Stimulated activated naive CD8-positive, alpha-beta T cell treated with anti-CD3 and anti-CD28 coated beads, Interleukin-15, amount 100 ng/mL, for 72 hours (primary cell): ENCODE measurements around the gene PBXIP1.
"Not testable (repeated sequence)": the region's sequence is repeated elsewhere in the genome, so short reads cannot be mapped to it uniquely, and the experiment has no call there.

Experiments used
- ATAC-seq: fragments of 150-1000 bp; cut with Tn5 transposase; 2 replicates; pipeline ENCODE4 v1.10.0; 2021; ENCODE audit warnings: mild to moderate bottlenecking, moderate library complexity
- DNase-seq, 2 donors: peaks; one replicate each; pipeline ENCODE4 v3.0.0; 2021 to 2022
- H3K27ac Mint-ChIP-seq, 2 donors: one replicate each; pipeline ENCODE4 v1.8.0; 2022; ENCODE audit warnings: mild to moderate bottlenecking in 2 of 2, mixed read lengths in 2 of 2, moderate library complexity in 2 of 2
- H3K27me3 Mint-ChIP-seq: one replicate; pipeline ENCODE4 v1.8.0; 2022; ENCODE audit warnings: mixed read lengths
- H3K4me1 Mint-ChIP-seq: one replicate; pipeline ENCODE4 v1.8.0; 2022; ENCODE audit warnings: mild to moderate bottlenecking, mixed read lengths
- H3K4me3 Mint-ChIP-seq, 2 donors: one replicate each; pipeline ENCODE4 v1.8.0; 2022; ENCODE audit warnings: mild to moderate bottlenecking in 2 of 2, mixed read lengths in 2 of 2, moderate library complexity in 1 of 2
- H3K9me3 Mint-ChIP-seq, 2 donors: one replicate each; pipeline ENCODE4 v1.8.0; 2022; ENCODE audit warnings: mixed read lengths in 2 of 2

Gene PBXIP1

DNA sequence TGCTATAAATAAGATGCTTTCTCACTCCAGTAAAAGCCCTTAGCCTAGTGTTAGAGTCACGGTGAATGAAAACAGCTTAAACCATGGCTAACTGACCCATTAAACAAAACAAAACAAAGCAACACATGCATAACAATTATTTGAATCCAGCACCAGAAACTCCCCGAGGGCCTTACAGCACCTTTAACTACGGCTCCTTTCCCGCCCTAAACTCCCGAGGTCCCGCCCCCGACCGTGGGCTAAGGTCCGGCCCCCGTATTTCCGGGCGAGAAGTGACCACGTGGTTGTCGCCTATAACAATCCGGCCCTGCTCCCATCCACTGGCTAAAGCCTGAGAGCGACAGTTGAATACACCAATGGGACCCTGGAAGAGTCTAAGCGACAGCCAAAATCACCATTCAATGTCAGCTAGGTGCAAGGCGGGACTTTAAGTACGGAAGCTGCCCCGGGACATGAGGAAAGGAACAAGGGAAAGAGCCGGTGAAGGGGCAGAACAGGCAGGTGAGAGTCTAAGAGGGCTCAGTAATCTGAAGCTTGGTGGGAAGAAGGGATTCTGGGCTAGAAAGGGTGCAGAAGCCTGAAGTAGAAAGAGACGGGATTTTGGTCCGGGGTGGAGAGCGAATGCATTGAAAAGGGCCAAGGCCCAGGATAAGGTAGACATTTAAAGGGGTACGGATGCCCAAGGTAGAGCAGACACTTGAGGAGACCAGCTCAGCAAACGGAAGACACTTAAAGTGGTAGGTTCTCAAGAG is 27.2 kb upstream of the PBXIP1 start, which contains the start of gene FLAD1:
TSS of gene FLAD1 (plus strand) at position 448 of the 752 bp plus-strand sequence. CDS start 351 bp downstream, outside the sequence.
- Mint-ChIP-seq H3K9me3 (no peaks in the 10 kb centered on the region), H3K4me1 (peaks cover 33% of the 10 kb centered on the region), H3K27ac (peak within 1 kb of the TSS in 1 of 2 donors; percentile 37), H3K27me3 (no peaks in the 10 kb centered on the region), H3K4me3 (no peak within 1 kb of the TSS)
- ATAC-seq (peak; percentile 100), DNase-seq (peak; percentile 95 to 98)

- no peak for DNase-seq
- Mint-ChIP-seq H3K4me3 (no peak overlapping the region), H3K27ac (no peak overlapping the region), H3K4me1 (peaks cover 31% of the 10 kb centered on the region), H3K9me3 (no peaks in the 10 kb centered on the region), H3K27me3 (no peaks in the 10 kb centered on the region)
- ATAC-seq = no peak
Observed at GRCh38 chr1:154982341-154982740, 26.4 kb upstream of the PBXIP1 start.

DNA sequence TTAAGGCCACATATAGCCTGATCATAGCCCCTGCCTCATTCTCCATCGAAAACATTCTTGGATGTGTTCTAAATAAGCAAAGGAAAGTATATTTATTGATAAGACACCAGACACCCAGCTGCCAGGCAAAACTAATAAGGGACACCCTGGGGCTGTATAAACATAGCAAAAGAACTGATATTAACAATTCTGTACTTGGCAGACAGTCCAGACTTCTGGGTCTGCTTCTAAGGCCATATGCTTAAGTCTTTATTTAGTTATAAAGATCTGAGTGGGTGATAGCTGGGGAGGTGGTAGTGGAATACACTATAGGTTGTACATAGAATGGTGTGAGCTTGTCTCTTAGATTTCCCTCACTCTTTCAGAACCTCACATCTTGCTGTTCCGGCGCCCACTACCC is 22.5 kb upstream of the PBXIP1 start:
- H3K4me3 Mint-ChIP-seq = no peak overlapping the region
- H3K27ac Mint-ChIP-seq = no peak overlapping the region
- no peaks in the 10 kb centered on the region for H3K27me3 Mint-ChIP-seq
- ATAC-seq = no peak
- peaks cover 22% of the 10 kb centered on the region for H3K4me1 Mint-ChIP-seq
- no peak for DNase-seq
- H3K9me3 Mint-ChIP-seq = no peaks in the 10 kb centered on the region

GRCh38 chr1:154977762-154978161 is 21.9 kb upstream of the PBXIP1 start:
- H3K4me1 Mint-ChIP-seq = peaks cover 26% of the 10 kb centered on the region
- peak overlapping the region in 1 of 2 donors; percentile 67 for H3K27ac Mint-ChIP-seq
- not testable (repeated sequence) for ATAC-seq, H3K27me3 Mint-ChIP-seq, H3K9me3 Mint-ChIP-seq, DNase-seq
- H3K4me3 Mint-ChIP-seq = peak overlapping the region in 1 of 2 donors; percentile 23

DNA sequence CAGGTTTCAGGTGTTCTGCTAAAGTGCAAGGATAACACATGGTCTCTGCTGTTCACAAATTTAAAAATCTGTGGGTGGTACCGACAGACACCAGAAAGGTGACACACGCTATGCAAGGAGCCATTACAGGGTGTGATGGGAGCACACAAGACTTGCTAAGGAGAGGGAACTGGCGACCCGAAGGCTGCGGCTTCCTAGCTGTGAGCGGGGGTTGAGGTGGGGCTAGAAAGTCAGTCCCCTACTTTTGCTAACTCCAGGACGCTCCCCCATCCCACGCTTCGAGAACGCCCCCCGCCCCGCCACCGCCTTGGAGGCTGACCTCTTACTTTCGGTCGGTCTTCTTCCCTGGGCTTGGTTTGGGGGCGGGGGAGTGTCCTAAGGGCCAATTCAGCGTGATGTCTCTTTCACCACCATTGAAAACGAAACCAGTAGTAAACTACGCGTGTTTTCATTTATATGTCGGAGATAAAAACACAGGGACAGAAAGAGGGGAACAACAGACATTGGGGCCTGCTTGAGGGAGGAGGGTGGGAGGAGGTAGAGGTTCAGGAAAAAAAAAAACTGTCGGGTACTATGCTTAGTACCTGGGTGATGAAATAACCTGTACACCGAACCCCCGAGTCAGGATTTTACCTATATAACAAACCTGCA is 19.6 kb upstream of the PBXIP1 start:
- no peak overlapping the region for H3K27ac Mint-ChIP-seq
- H3K4me1 Mint-ChIP-seq = peaks cover 34% of the 10 kb centered on the region
- peak; percentile 61 to 70 for DNase-seq
- H3K9me3 Mint-ChIP-seq = no peaks in the 10 kb centered on the region
- no peaks in the 10 kb centered on the region for H3K27me3 Mint-ChIP-seq
- ATAC-seq = peak; percentile 23
- H3K4me3 Mint-ChIP-seq = no peak overlapping the region

GRCh38 chr1:154974808-154975408 is 19.0 kb upstream of the PBXIP1 start:
- DNase-seq = peak; percentile 94 to 96
- ATAC-seq = peak; percentile 71
- no peak overlapping the region for H3K27ac Mint-ChIP-seq
- H3K9me3 Mint-ChIP-seq = no peaks in the 10 kb centered on the region
- no peak overlapping the region for H3K4me3 Mint-ChIP-seq
- H3K27me3 Mint-ChIP-seq = no peaks in the 10 kb centered on the region
- H3K4me1 Mint-ChIP-seq = peaks cover 38% of the 10 kb centered on the region

- DNase-seq (peak; percentile 95 to 98), ATAC-seq (peak; percentile 89)
- Mint-ChIP-seq H3K4me3 (no peak within 1 kb of the TSS), H3K9me3 (no peaks in the 10 kb centered on the region), H3K27me3 (no peaks in the 10 kb centered on the region), H3K4me1 (peaks cover 39% of the 10 kb centered on the region), H3K27ac (no peak within 1 kb of the TSS)
Observed at GRCh38 chr1:154974102-154974807, 18.4 kb upstream of the PBXIP1 start, which contains the start of gene CKS1B. Gene CKS1B, plus strand, starts transcription at chr1:154974681. Its CDS starts 65 bp downstream, at chr1:154974746.

GRCh38 chr1:154973344-154974101 is 17.6 kb upstream of the PBXIP1 start:
- Mint-ChIP-seq H3K27ac (no peak overlapping the region), H3K4me3 (no peak overlapping the region), H3K27me3 (no peaks in the 10 kb centered on the region), H3K4me1 (peaks cover 46% of the 10 kb centered on the region), H3K9me3 (no peaks in the 10 kb centered on the region)
- peak; percentile 34 for ATAC-seq
- DNase-seq = peak; percentile 93 to 95

DNA sequence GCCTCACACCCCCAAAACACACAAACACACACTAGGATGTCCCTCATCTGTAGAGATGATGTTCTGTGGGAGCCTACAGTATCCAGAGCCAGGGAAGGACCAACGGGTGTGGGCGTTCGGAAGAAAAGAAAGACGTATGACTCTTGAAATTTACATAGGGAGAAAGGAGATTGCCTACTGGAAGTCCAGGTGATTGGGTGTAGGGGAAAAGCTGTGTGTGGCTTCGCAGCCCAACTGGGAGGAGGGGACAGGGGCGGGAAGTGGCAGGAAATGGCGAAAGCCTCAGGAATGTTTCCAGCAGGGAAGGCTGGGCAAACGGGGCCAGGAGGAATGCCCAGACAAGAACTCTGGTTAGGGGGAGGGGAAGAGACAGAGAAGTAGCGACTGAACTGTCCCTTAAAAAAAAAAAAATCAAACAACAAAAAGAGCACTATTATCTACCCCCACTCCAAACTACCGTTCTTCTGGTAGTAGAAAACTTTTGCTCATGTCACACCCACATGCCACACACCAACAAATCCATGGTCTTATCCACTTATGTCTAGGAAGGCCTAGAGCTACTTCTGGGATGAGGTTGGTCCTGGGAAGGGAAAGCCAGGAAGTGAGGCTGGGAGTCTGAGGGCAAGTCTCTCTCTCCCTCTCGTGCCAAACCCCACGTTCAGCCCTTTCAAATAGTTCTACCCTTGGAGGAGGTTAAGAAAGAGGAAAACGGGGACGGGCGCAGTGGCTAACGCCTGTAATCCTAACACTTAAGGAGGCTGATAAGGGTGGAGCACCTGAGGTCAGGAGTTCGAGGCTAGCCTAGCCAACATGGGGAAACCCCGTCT is 16.8 kb upstream of the PBXIP1 start:
- H3K4me1 Mint-ChIP-seq = peaks cover 49% of the 10 kb centered on the region
- no peaks in the 10 kb centered on the region for H3K27me3 Mint-ChIP-seq
- no peak overlapping the region for H3K4me3 Mint-ChIP-seq
- peak overlapping the region in 1 of 2 donors; percentile 71 for H3K27ac Mint-ChIP-seq
- no peak for ATAC-seq
- no peak for DNase-seq
- no peaks in the 10 kb centered on the region for H3K9me3 Mint-ChIP-seq

DNA sequence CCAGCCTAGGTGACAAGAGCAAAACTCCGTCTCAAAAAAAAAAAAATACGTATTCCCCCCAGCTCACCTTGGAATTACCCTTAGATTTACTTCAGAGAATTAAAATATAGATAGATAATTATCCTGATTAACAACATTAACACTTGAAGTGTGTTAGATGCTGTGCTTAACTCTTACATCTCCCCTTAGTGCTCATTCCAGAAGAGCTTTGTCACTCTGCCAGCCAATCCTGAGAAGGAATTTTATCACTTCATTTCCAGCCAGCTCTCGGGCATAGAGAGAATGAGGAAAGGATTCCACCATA is 16.3 kb upstream of the PBXIP1 start:
- H3K9me3 Mint-ChIP-seq = no peaks in the 10 kb centered on the region
- no peak overlapping the region for H3K4me3 Mint-ChIP-seq
- H3K27me3 Mint-ChIP-seq = no peaks in the 10 kb centered on the region
- ATAC-seq (no peak), DNase-seq (no peak)
- peaks cover 49% of the 10 kb centered on the region for H3K4me1 Mint-ChIP-seq
- H3K27ac Mint-ChIP-seq = peak overlapping the region in 1 of 2 donors; percentile 71

DNA sequence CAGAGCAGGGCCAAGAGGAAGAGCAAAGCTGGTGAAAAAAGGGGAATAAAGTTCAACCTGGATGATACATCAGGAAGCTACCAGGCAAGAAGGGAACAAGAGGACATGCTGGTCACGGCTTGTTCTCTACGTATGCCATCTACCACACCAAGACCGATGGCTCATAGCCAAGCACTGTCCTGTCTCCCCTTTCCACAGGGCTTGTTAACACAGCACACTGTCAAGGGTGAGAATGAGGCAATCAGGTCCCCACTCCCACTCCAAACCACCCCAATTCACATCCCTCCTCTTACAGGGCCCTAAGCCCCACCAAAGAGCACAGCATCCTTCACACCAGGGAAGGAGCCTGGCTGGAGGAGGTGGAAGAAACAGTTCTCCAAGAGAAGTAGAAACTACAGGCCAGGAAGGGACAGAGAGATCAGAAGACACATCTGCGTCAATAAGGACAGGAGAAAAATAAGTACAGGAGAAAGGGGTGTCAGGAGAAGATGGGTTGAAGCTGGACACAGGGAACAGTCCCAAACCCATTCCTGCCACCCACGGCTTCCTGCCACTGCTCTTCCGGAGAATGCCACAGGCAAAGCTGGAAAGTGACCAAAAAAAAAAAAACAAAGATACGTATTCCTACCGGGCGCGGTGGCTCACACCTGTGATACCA is 15.6 kb upstream of the PBXIP1 start:
- Mint-ChIP-seq H3K4me1 (peaks cover 49% of the 10 kb centered on the region), H3K27me3 (no peaks in the 10 kb centered on the region), H3K27ac (no peak overlapping the region), H3K4me3 (peak overlapping the region; percentile 5 to 52), H3K9me3 (no peaks in the 10 kb centered on the region)
- ATAC-seq = no peak
- no peak for DNase-seq

DNA sequence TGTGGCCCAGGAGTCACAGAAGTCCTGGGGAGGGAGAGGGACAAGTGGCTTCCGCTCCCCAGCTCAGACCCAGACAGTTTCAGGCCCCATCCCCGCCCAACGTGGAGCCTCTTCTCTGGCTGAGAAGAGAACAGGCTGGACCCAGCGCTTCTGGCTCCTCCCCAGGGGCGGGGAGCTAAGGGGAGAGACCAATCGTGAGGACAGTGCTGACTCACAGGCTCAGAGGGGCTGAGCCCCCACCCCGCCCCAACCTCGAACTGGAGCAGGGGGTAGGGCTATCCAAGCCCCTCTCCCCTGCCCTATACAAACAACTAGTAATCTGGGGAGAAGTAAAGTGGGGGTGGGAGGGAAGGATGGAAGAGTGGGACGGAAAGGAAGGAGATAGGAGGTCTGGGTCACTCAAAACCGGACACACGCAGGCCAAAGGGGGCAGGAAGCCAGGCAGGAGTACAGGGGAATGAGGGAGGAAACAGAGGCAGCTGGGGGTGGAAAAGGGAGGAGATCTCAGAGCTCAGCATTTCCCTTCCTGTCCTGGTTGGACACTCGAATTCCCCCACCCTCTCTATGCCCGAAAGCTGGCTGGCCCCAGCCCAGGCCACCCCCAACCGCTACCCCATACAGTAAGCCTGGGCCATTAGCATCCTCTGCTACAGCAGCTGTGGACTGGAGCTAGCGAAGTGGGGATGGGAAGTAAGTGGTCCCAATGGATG is 14.9 kb upstream of the PBXIP1 start, which contains the start of gene SHC1:
TSS of gene SHC1 (minus strand) at position 117 of the 710 bp plus-strand sequence. CDS start 221 bp downstream, outside the sequence.
- H3K4me3 Mint-ChIP-seq = peak within 1 kb of the TSS; percentile 52 to 53
- peak within 1 kb of the TSS; percentile 55 to 81 for H3K27ac Mint-ChIP-seq
- DNase-seq (no peak), ATAC-seq (no peak)
- no peaks in the 10 kb centered on the region for H3K27me3 Mint-ChIP-seq
- no peaks in the 10 kb centered on the region for H3K9me3 Mint-ChIP-seq
- H3K4me1 Mint-ChIP-seq = peaks cover 49% of the 10 kb centered on the region

GRCh38 chr1:154969860-154970452 is 14.1 kb upstream of the PBXIP1 start:
- H3K27ac Mint-ChIP-seq = peak overlapping the region in 1 of 2 donors; percentile 55
- H3K27me3 Mint-ChIP-seq = no peaks in the 10 kb centered on the region
- ATAC-seq (no peak), DNase-seq (no peak)
- peaks cover 58% of the 10 kb centered on the region for H3K4me1 Mint-ChIP-seq
- H3K4me3 Mint-ChIP-seq = no peak overlapping the region
- H3K9me3 Mint-ChIP-seq = no peaks in the 10 kb centered on the region
